Astrocyte of the spinal cord (primary cell): ENCODE measurements around the gene CYTIP.

Source experiments
- DNase-seq: peaks from one replicate; pipeline ENCODE4 v3.0.0; 2011; ENCODE audit warnings: low read depth, low spot score
- H3K4me3 ChIP-seq: 2 replicates; pipeline ENCODE4 v1.5.1; 2011; ENCODE audit warnings: low read depth, mild to moderate bottlenecking, low read length, moderate library complexity
- in situ Hi-C: cut with HindIII; loops from 2 replicates; pipeline ENCODE4 v1.10.0; 2017; ENCODE audit warnings: low sequenced_read_pairs
- TF ChIP-seq, protein P1 (sequence below): IDR thresholded peaks from 2 replicates; pipeline ENCODE4 v1.5.1; 2012; ENCODE audit warnings: low read depth, mild to moderate bottlenecking, low read length, inconsistent platforms

The CYTIP gene

DNA sequence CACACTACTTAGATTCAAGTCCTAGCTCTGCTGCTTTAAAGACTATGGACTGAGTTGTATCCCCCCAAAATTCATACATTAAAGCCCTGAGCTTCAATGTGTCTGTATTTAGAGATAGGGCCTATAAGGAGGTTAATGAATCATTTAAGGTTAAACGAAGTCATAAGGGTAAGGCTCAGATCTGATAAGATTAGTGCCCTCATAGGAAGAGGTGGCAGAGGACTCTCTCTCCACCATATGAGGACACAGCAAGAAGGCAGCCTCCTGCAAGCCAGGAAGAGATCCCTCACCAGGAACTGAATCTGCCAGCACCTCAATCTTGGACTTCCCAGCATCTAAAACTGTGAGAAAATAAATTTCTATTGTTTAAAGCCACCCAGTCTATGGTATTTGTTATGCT lies 3.1 kb upstream of the CYTIP start:
- TF ChIP-seq, protein P1, sequence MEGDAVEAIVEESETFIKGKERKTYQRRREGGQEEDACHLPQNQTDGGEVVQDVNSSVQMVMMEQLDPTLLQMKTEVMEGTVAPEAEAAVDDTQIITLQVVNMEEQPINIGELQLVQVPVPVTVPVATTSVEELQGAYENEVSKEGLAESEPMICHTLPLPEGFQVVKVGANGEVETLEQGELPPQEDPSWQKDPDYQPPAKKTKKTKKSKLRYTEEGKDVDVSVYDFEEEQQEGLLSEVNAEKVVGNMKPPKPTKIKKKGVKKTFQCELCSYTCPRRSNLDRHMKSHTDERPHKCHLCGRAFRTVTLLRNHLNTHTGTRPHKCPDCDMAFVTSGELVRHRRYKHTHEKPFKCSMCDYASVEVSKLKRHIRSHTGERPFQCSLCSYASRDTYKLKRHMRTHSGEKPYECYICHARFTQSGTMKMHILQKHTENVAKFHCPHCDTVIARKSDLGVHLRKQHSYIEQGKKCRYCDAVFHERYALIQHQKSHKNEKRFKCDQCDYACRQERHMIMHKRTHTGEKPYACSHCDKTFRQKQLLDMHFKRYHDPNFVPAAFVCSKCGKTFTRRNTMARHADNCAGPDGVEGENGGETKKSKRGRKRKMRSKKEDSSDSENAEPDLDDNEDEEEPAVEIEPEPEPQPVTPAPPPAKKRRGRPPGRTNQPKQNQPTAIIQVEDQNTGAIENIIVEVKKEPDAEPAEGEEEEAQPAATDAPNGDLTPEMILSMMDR: no peak
- DNase-seq: no peak
- in situ Hi-C loops: no loop called here
- H3K4me3 ChIP-seq: no peak overlapping the region

DNA sequence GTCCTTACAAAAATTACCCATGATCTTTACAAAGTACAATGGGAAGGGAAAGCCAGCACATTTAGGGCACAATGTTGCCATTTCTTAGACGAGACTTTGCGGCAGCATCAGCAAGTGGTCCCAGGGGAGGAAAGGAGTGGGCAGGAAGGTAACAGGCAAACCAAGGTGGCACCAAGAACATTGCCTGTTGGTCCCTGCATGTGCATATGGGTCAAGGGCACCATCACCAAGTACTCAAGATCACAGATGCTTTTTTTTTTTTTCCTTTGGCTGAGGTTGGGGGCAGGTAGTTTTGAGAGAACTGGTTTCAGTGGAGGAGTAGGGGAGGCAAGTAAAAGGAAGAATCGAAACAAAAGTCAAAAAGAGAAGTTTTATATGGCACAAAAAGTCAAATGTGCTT lies 752 bp upstream of the CYTIP start:
- H3K4me3 ChIP-seq: no peak overlapping the region
- DNase-seq: no peak

DNA sequence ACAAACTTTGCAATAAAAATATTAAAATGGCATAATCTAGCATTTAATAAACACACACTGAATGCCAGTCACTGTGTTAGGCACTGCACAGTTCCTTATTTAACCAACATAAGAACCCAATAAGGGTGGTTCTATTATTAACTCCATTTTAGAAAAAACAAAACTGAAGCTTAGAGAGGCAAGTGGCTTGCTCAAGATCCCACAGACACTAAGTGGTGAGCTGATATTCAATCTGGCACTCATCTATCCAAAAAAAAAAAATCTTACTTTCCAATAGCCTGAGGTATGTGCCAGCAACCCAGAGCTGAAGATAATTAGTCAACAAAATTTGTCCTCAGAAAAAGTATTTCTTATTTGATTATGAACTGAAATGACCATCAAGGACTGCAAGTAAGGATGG lies 799 bp downstream of the CYTIP start:
- no peak overlapping the region for H3K4me3 ChIP-seq
- in situ Hi-C loops: no loop called here
- TF ChIP-seq, protein P1: no peak
- no peak for DNase-seq

More for the DNA sequence above, 752 bp upstream of the CYTIP start:
- in situ Hi-C loops: no loop called here
- TF ChIP-seq, protein P1: no peak

DNA sequence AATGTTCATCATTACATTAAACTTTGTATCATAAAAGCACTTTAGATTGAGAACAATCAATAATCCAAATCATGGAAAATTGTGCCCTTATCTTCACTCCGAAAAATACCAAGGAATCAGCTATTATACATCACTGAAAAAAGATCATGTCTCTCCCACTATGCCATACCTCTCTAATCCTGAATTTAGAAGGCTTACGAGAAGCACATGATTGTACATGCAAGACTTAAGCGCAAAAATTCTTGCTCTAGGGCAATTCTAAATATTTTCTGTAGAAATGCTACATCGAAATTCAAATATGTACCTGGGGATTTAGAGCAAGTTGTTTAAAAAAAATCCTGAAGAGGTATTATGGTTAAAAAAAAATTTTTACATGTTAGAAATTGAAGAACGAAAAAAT lies 1.3 kb downstream of the CYTIP start:
- in situ Hi-C loops: no loop called here
- DNase-seq: no peak
- TF ChIP-seq, protein P1: no peak
- no peak overlapping the region for H3K4me3 ChIP-seq

DNA sequence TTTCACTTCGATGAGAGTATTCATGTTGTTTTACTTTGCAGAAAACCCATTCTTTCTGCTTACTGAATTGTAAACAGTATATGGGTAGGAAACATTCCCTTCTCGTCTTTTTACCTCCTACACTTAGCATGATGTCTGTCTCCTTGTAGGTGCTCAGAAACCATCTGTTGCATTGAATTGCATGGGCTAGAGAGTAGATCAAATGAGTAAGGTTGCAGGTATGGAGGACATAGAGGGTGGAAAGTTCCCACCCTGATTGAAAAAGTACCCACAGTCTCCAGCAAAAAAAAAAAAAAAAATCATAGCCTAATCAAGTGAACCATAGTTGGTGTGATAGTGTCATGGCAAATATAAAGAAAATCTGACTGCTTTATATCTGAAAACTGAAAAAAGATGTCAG lies 1.7 kb downstream of the CYTIP start:
- H3K4me3 ChIP-seq: no peak overlapping the region
- in situ Hi-C loops: no loop called here
- TF ChIP-seq, protein P1: no peak
- no peak for DNase-seq

DNA sequence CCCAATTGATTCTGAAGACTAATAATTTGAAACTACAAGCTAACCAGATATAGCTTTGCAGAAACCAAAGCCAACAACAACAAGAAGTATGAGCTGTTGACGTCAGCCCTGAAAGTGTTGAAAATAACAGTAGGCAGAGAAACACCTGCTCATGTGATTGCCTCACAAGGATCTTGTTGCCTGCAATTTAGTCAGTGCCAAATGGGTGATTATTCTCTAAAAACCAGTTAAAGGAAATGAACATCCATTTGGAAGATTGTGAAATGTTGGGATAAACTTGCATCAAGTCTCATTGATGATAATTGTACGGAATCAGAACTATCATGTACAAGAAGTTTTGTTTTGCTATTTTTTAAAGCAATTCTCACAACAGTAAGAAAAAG lies 2.8 kb downstream of the CYTIP start:
- DNase-seq: no peak
- no peak overlapping the region for H3K4me3 ChIP-seq
- TF ChIP-seq, protein P1: no peak
- in situ Hi-C loops: no loop called here

DNA sequence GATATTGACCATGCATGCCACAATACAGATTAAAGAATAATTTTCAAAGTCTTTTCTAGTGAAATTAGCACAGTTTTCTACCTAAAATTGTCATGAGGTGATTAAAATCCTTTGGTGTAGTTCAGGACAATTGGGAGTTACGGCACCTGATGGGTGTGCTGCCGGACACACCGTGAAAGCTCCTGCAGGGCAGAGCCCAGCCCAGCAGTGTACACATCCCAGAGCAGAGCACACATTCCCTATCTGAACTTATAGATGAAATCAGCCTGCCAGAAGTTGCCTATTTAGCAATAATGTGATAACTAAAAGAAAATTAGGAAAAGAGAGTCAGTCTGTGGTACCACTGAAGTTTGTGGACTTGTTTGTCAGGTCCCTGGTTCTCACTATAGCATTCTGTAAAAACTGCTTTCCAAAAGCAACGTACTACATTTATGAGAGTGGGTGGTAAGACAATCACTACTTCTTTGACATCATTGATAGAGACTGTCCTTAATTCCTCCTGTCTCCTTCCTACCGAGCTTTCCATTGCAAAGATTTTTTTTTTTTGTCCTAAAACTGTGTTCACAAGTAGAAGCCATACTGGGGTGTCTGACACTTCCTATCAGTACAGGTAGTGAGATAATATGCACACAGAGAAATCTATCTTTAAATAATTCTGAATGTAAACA lies 3.4 kb downstream of the CYTIP start:
- in situ Hi-C loops: no loop called here
- TF ChIP-seq, protein P1: no peak
- no peak for DNase-seq
- no peak overlapping the region for H3K4me3 ChIP-seq
